Measurements from ENCODE around the gene ASAP2.

ASAP2 gene

GRCh38 chr2:9210030-9210429, 3.4 kb downstream of the ASAP2 start:
- TF ChIP-seq CTCF (IDR thresholded peaks at IDR 0.05; ENCODE audit: extremely low read depth, insufficient read depth, missing control alignments): no peak
- in situ Hi-C loops (cut with MboI; ENCODE audit: low pct_unique_long_range_greater_than_20kb, low sequenced_read_pairs, unreplicated experiment): no loop called here
- no peak for DNase-seq (ENCODE audit: low spot score)

GRCh38 chr2:9211496-9211895, 4.9 kb downstream of the ASAP2 start:
- TF ChIP-seq CTCF (IDR thresholded peaks at IDR 0.05; ENCODE audit: extremely low read depth, insufficient read depth, missing control alignments): no peak
- DNase-seq (ENCODE audit: low spot score): no peak
- in situ Hi-C loops (cut with MboI; ENCODE audit: low pct_unique_long_range_greater_than_20kb, low sequenced_read_pairs, unreplicated experiment): no loop called here

GRCh38 chr2:9212010-9212635, 5.5 kb downstream of the ASAP2 start:
- no peak for DNase-seq (ENCODE audit: low spot score)
- TF ChIP-seq CTCF (IDR thresholded peaks at IDR 0.05; ENCODE audit: extremely low read depth, insufficient read depth, missing control alignments): no peak
- in situ Hi-C loops (cut with MboI; ENCODE audit: low pct_unique_long_range_greater_than_20kb, low sequenced_read_pairs, unreplicated experiment): no loop called here

GRCh38 chr2:9212661-9213411, 6.2 kb downstream of the ASAP2 start:
- in situ Hi-C loops (cut with MboI; ENCODE audit: low pct_unique_long_range_greater_than_20kb, low sequenced_read_pairs, unreplicated experiment): no loop called here
- no peak for DNase-seq (ENCODE audit: low spot score)
- no peak for TF ChIP-seq CTCF (IDR thresholded peaks at IDR 0.05; ENCODE audit: extremely low read depth, insufficient read depth, missing control alignments)

GRCh38 chr2:9213477-9214051, 7.0 kb downstream of the ASAP2 start:
- no peak for DNase-seq (ENCODE audit: low spot score)
- no peak for TF ChIP-seq CTCF (IDR thresholded peaks at IDR 0.05; ENCODE audit: extremely low read depth, insufficient read depth, missing control alignments)
- in situ Hi-C loops (cut with MboI; ENCODE audit: low pct_unique_long_range_greater_than_20kb, low sequenced_read_pairs, unreplicated experiment): no loop called here

- in situ Hi-C loops (cut with MboI; ENCODE audit: low pct_unique_long_range_greater_than_20kb, low sequenced_read_pairs, unreplicated experiment): no loop called here
- DNase-seq (ENCODE audit: low spot score): no peak
- TF ChIP-seq CTCF (IDR thresholded peaks at IDR 0.05; ENCODE audit: extremely low read depth, insufficient read depth, missing control alignments): no peak
These were observed 8.3 kb downstream of the ASAP2 start for GRCh38 chr2:9214873-9215272.

Data from GM13977 (cell line).